Lower lobe of right lung (tissue), 2 donors: ENCODE measurements around the gene OGFOD1. TPM values are rescaled to one million over a fixed set of nuclear protein-coding genes. Genes with fewer than 3 reads are reported as not detected.
A peak's percentile ranks its signal among the peaks of the same experiment; 100 is the strongest.

Source experiments
- ATAC-seq, 2 donors: fragments of 200-7000 bp; cut with Tn5 transposase; one replicate each; pipeline ENCODE4 v1.9.1; 2020 to 2022; ENCODE audit warnings: mild to moderate bottlenecking in 2 of 2, moderate library complexity in 2 of 2
- DNase-seq: peaks from one replicate; pipeline ENCODE4 v3.0.0-alpha.2; 2020
- H3K27ac ChIP-seq: fragments of 200-600 bp; one replicate; pipeline ENCODE4 v1.8.0; 2022
- H3K27me3 ChIP-seq: fragments of 200-600 bp; one replicate; pipeline ENCODE4 v1.8.0; 2022; ENCODE audit warnings: low read depth
- H3K36me3 ChIP-seq: fragments of 200-600 bp; one replicate; pipeline ENCODE4 v1.8.0; 2022; ENCODE audit warnings: mild to moderate bottlenecking
- H3K4me1 ChIP-seq: fragments of 200-600 bp; one replicate; pipeline ENCODE4 v1.8.0; 2022
- H3K4me3 ChIP-seq: fragments of 200-600 bp; one replicate; pipeline ENCODE4 v1.8.0; 2022; ENCODE audit warnings: mild to moderate bottlenecking
- H3K9me3 ChIP-seq: fragments of 200-600 bp; one replicate; pipeline ENCODE4 v1.8.0; 2022
- intact Hi-C: fragments of 100-400 bp; cut with DNase I; formaldehyde crosslinking; loops from one replicate; pipeline ENCODE4 v1.11.0; 2022
- total RNA-seq: library from RNA; stranded (reverse); fragmentation: NEBNext Ultra II Directional; extraction: Animal tissue kit (Norgen Biotek cat#: 25700); gene quantifications from one replicate; pipeline ENCODE4 v1.2.1, GENCODE V29; 2021
- TF ChIP-seq, protein P1 (sequence below): fragments of 200-600 bp; IDR thresholded peaks from one replicate; pipeline ENCODE4 v1.8.0; 2022; ENCODE audit warnings: antibody characterized with exemption, mild to moderate bottlenecking
- donor health status: DM: no; HTN: yes; CAD: no; lungs with severe emphysema.

OGFOD1 gene
- total RNA-seq, 1 donor from 2014 or later, result 26.8 TPM

DNA sequence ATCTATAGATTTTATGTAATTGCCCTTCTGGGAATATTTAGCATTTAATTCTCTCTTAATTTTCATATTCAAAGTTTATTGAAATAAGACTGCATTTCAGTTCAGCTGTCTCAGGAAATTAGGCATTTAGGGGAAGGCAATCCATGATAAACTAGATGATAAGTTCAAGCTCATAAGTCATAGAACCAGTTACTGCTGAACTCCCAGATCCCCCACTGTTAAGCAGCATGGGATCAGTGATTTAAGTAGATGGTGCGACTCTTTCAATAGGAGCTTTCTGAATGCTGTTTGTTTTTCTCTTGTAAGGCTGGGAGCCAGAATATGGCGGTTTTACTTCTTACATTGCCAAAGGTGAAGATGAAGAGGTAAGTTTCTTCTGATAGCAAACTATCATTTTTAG, 23.8 kb downstream of the OGFOD1 start:
- no peak overlapping the region for H3K4me3 ChIP-seq
- H3K4me1 ChIP-seq, result no peaks in the 10 kb centered on the region
- no peak for DNase-seq
- H3K36me3 ChIP-seq, result peaks cover 97% of the 10 kb centered on the region
- no peak for ATAC-seq
- no peaks in the 10 kb centered on the region for H3K9me3 ChIP-seq
- no peaks in the 10 kb centered on the region for H3K27me3 ChIP-seq
- intact Hi-C loops, result no loop called here
- no peak overlapping the region for H3K27ac ChIP-seq
- TF ChIP-seq, protein P1, sequence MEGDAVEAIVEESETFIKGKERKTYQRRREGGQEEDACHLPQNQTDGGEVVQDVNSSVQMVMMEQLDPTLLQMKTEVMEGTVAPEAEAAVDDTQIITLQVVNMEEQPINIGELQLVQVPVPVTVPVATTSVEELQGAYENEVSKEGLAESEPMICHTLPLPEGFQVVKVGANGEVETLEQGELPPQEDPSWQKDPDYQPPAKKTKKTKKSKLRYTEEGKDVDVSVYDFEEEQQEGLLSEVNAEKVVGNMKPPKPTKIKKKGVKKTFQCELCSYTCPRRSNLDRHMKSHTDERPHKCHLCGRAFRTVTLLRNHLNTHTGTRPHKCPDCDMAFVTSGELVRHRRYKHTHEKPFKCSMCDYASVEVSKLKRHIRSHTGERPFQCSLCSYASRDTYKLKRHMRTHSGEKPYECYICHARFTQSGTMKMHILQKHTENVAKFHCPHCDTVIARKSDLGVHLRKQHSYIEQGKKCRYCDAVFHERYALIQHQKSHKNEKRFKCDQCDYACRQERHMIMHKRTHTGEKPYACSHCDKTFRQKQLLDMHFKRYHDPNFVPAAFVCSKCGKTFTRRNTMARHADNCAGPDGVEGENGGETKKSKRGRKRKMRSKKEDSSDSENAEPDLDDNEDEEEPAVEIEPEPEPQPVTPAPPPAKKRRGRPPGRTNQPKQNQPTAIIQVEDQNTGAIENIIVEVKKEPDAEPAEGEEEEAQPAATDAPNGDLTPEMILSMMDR, result no peak

DNA sequence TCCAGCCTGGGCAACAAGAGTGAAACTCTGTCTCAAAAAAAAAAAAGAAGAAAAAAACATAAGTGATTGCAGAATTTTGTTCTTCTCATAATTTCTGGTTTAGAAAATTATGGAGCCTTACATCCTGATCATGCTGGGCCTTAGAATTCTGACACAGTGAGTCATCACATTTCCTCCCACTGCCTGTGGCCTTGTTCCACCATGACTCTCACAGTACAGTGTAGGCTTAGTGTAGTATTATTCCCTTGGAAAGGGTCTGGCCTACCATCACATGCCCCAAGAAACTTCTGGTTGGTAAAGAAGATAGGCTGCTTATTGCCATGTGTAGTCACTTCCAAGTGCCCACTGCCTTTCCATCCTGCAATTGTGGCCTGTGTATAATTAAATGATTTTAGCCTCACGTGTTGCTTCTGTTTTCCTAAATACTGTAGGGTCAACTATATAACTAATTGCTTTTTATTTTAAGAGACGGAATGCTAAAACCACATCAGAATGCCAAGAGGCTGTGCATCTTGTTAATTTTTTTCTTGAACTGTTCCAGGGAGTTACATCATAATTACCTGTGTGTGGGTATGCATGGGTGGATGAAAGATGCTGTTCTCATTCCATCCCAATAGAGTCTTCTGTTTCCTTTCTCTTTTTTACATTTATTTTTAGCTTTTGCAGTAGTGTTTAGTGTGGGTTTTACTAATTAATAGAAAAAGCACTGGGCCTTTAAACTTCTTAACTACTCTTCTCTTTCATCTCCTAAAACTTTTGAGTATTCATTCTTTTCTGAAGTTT, 25.9 kb downstream of the OGFOD1 start:
- peak in 1 of 2 donors; percentile 30 for ATAC-seq
- H3K36me3 ChIP-seq, result peaks cover 96% of the 10 kb centered on the region
- no peak overlapping the region for H3K27ac ChIP-seq

DNA sequence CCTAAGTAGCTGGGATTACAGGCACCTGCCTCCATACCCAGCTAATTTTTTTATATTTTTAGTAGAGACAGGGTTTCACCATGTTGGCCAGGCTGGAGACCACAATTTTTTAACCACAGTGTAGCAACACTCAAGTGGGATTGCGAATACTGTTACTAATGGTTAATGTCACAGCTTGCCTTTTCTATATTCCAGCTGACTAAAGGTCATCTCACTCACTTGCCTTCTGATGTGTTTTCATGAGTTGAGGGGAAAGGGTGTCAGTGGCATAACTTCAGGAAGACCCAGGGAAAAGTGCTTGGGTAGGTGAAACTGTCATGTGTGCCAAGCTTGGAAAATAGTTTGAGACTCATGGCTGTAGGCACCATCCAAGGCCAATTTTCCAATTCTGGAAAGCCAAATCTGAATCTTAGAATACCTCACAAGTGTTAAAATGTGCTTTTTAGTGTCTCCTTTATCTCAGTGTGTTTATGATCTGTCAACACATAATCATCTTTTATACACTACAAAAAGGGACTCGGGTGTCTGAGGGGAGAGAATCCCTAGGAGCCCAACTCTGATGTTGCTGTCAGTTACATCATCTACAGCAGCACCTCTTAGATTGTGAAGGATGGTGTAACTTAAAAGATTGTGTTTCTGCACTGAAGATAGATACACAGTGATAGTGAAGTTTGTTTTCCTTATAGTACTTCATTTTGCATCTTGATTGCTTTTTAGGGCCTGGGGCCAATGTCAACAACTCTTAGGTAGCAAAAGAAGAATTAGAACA, 27.1 kb downstream of the OGFOD1 start:
- Histone ChIP-seq H3K9me3 (no peaks in the 10 kb centered on the region), H3K27me3 (no peaks in the 10 kb centered on the region), H3K4me3 (no peak overlapping the region), H3K27ac (no peak overlapping the region), H3K4me1 (no peaks in the 10 kb centered on the region), H3K36me3 (peaks cover 96% of the 10 kb centered on the region)
- no peak for DNase-seq
- TF ChIP-seq, protein P1, result no peak
- no peak for ATAC-seq
- intact Hi-C loops, result no loop called here

More for the DNA sequence above, 25.9 kb downstream of the OGFOD1 start:
- intact Hi-C loops, result no loop called here
- Histone ChIP-seq H3K27me3 (no peaks in the 10 kb centered on the region), H3K4me3 (no peak overlapping the region), H3K9me3 (no peaks in the 10 kb centered on the region), H3K4me1 (no peaks in the 10 kb centered on the region)
- TF ChIP-seq, protein P1, result no peak
- DNase-seq, result no peak

DNA sequence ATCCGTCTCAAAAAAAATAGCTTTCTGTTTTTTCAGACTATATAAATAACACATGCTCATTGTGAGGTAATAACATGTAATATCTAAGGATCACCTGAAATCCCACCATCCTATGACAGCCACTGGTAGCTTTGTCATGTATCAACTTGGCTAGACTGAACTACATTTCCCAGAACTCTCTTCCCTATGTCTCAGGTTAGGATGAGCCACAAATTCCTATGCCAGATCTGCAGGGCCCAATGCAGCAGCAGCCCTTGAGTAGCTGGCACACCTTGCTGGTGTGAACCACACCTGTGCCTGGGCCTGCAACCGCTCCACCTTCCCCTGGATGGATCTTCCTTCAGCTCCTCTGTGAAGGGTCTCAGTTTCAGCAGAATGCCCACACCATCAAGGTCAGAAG, 28.1 kb downstream of the OGFOD1 start:
- H3K27ac ChIP-seq, result no peak overlapping the region
- H3K4me1 ChIP-seq, result no peaks in the 10 kb centered on the region
- no peaks in the 10 kb centered on the region for H3K27me3 ChIP-seq
- no peak overlapping the region for H3K4me3 ChIP-seq
- TF ChIP-seq, protein P1, result no peak
- H3K9me3 ChIP-seq, result no peaks in the 10 kb centered on the region
- H3K36me3 ChIP-seq, result peaks cover 96% of the 10 kb centered on the region
- no peak for ATAC-seq
- intact Hi-C loops, result no loop called here
- no peak for DNase-seq

DNA sequence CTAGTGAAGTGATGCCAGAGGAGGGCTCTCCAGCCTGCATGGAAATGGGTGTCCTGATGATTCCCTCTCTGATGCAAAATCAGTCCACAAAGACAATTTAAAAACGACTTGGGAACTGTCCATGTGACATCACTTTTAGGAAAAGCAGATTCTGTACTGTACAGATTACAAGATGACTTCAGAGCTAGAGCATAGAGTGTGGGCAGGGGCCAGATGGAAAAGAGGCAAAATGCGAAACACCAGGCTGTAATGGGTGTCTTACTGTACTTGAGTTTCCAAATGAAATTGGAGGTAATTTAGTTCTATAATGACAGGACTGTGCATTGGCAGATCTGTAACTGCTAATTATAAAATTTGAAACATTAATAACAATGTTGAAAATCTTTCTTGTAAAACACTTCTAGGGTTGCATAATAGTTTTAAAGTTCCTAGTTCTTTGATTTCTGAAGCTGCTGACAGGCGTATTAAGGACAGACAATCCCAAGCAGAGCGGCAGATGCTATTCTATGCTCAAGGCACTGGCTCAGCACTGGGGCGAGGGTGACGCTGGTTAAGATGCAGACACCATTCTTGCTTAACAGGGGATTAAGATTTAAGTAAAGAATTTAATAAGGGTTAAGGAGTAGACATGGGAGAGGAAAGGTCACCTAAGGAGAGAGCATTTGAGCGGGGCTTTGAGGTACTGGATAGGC, 29.6 kb downstream of the OGFOD1 start:
- DNase-seq (no peak), ATAC-seq (no peak)
- Histone ChIP-seq H3K9me3 (no peaks in the 10 kb centered on the region), H3K27ac (no peak overlapping the region), H3K27me3 (no peaks in the 10 kb centered on the region), H3K4me3 (no peak overlapping the region), H3K4me1 (no peaks in the 10 kb centered on the region), H3K36me3 (peaks cover 93% of the 10 kb centered on the region)
- TF ChIP-seq, protein P1, result no peak
- intact Hi-C loops, result no loop called here
